HEK293T (cell line): ENCODE measurements around the gene CDK5.

ENCODE experiments used
- CTCF ChIA-PET: fragments of 350-600 bp; formaldehyde crosslinking; extraction: SDS; loops from one replicate; lab custom pipeline; 2021; ENCODE audit warnings: antibody characterized with exemption, inconsistent platforms; lab: Yijun Ruan, JAX
- POLR2A ChIA-PET: fragments of 350-600 bp; formaldehyde crosslinking; extraction: SDS; loops from one replicate; lab custom pipeline; 2020; ENCODE audit warnings: antibody characterized with exemption, inconsistent platforms; lab: Yijun Ruan, JAX
- DNase-seq: peaks from one replicate; pipeline ENCODE4 v3.0.0; 2012; ENCODE audit warnings: mixed read lengths; ENCODE audit errors: extremely low spot score
- ARNT ChIP-seq: fragments of 450-650 bp; IDR thresholded peaks from 2 replicates; pipeline ENCODE4 v1.6.1; 2017; ENCODE audit warnings: mild to moderate bottlenecking
- BHLHE40 ChIP-seq: fragments of 450-650 bp; IDR thresholded peaks from 2 replicates; pipeline ENCODE4 v1.6.1; 2016; ENCODE audit warnings: mild to moderate bottlenecking, moderate library complexity, borderline replicate concordance
- CTBP1 ChIP-seq: fragments of 450-650 bp; IDR thresholded peaks from 2 replicates; pipeline ENCODE4 v1.6.1; 2016; ENCODE audit warnings: borderline replicate concordance
- ELF4 ChIP-seq: fragments of 450-650 bp; IDR thresholded peaks from 2 replicates; pipeline ENCODE4 v1.6.1; 2017; ENCODE audit warnings: antibody characterized with exemption
- FOXA1 ChIP-seq: fragments of 450-650 bp; IDR thresholded peaks from 2 replicates; pipeline ENCODE4 v1.6.1; 2016; ENCODE audit warnings: mild to moderate bottlenecking
- FOXK2 ChIP-seq: fragments of 450-650 bp; IDR thresholded peaks from 2 replicates; pipeline ENCODE4 v1.6.1; 2016; ENCODE audit warnings: mild to moderate bottlenecking
- FOXM1 ChIP-seq: fragments of 450-650 bp; IDR thresholded peaks from 2 replicates; pipeline ENCODE4 v1.6.1; 2017; ENCODE audit warnings: mild to moderate bottlenecking, borderline replicate concordance
- HDGF ChIP-seq: fragments of 450-650 bp; IDR thresholded peaks from 2 replicates; pipeline ENCODE4 v1.6.1; 2017; ENCODE audit warnings: antibody characterized with exemption, borderline replicate concordance
- L3MBTL2 ChIP-seq: fragments of 450-650 bp; conservative IDR thresholded peaks from 2 replicates; pipeline ENCODE4 v1.6.1; 2016; ENCODE audit warnings: mild to moderate bottlenecking
- LEF1 ChIP-seq: fragments of 450-650 bp; IDR thresholded peaks from 2 replicates; pipeline ENCODE4 v1.6.1; 2017; ENCODE audit warnings: mild to moderate bottlenecking, borderline replicate concordance
- NFRKB ChIP-seq: fragments of 450-650 bp; IDR thresholded peaks from 2 replicates; pipeline ENCODE4 v1.6.1; 2016; ENCODE audit warnings: mild to moderate bottlenecking, moderate library complexity
- PKNOX1 ChIP-seq: fragments of 450-650 bp; IDR thresholded peaks from 2 replicates; pipeline ENCODE4 v1.6.1; 2016
- SP1 ChIP-seq: fragments of 450-650 bp; IDR thresholded peaks from 2 replicates; pipeline ENCODE4 v1.6.1; 2017
- SUZ12 ChIP-seq: fragments of 450-650 bp; IDR thresholded peaks from 2 replicates; pipeline ENCODE4 v1.6.1; 2016; ENCODE audit warnings: mild to moderate bottlenecking
- TARDBP ChIP-seq: fragments of 450-650 bp; IDR thresholded peaks from 2 replicates; pipeline ENCODE4 v1.6.1; 2016
- ZNF384 ChIP-seq: fragments of 450-650 bp; IDR thresholded peaks from 2 replicates; pipeline ENCODE4 v1.6.1; 2016

Gene CDK5

GRCh38 chr7:151075978-151076426 lies 18.3 kb upstream of the CDK5 start:
- no peak for DNase-seq
- CTCF ChIA-PET = interaction anchor here (1.3 to 1.6 kb wide), 3 partner anchors 9 to 35 kb away, joined by 5 to 6 read pairs (median 6); no protein-coding TSS in a partner anchor
- POLR2A ChIA-PET = interaction anchor here (0.9 to 4.7 kb wide), 4 partner anchors 8 to 37 kb away, joined by 3 to 38 read pairs (median 10); partner anchors contain the start of genes AGAP3, CDK5 and SLC4A2
- TF ChIP-seq FOXA1 (no peak), PKNOX1 (no peak), ZNF384 (no peak), FOXM1 (no peak), LEF1 (no peak), ELF4 (no peak), TARDBP (no peak), SP1 (no peak), NFRKB (no peak), SUZ12 (no peak), BHLHE40 (no peak)

- no peak for TF ChIP-seq ELF4
- TF ChIP-seq TARDBP = no peak
- TF ChIP-seq NFRKB = no peak
- TF ChIP-seq FOXM1 = no peak
- TF ChIP-seq PKNOX1 = no peak
- no peak for TF ChIP-seq SP1
- no peak for TF ChIP-seq HDGF
- DNase-seq = no peak
- ChIA-PET CTCF (interaction anchor here (1.3 kb wide), 1 partner anchor 9 kb away, joined by 6 read pairs; no protein-coding TSS in a partner anchor), POLR2A (interaction anchor here (0.9 to 4.7 kb wide), 3 partner anchors 8 to 16 kb away, joined by 3 to 38 read pairs (median 14); partner anchors contain the start of genes AGAP3, CDK5 and SLC4A2)
Measured at GRCh38 chr7:151075662-151075971, 17.9 kb upstream of the CDK5 start.

GRCh38 chr7:151074817-151075661 lies 17.3 kb upstream of the CDK5 start:
- TF ChIP-seq LEF1 = no peak
- TF ChIP-seq HDGF = no peak
- no peak for TF ChIP-seq SP1
- no peak for TF ChIP-seq L3MBTL2
- TF ChIP-seq CTBP1 = no peak
- no peak for TF ChIP-seq PKNOX1
- no peak for TF ChIP-seq BHLHE40
- no peak for TF ChIP-seq FOXK2
- no peak for TF ChIP-seq ZNF384
- TF ChIP-seq ELF4 = no peak
- TF ChIP-seq SUZ12 = no peak
- POLR2A ChIA-PET = interaction anchor here (2.4 to 4.7 kb wide), 2 partner anchors 11 to 16 kb away, joined by 14 to 38 read pairs; partner anchors contain the start of genes AGAP3, CDK5 and SLC4A2
- CTCF ChIA-PET = no interaction called here
- no peak for DNase-seq

- no peak for DNase-seq
- TF ChIP-seq NFRKB = no peak
- TF ChIP-seq FOXM1 = no peak
- TF ChIP-seq PKNOX1 = no peak
- TF ChIP-seq BHLHE40 = no peak
- no peak for TF ChIP-seq FOXA1
- no peak for TF ChIP-seq ARNT
- TF ChIP-seq ZNF384 = no peak
- no peak for TF ChIP-seq L3MBTL2
- no peak for TF ChIP-seq SUZ12
- no peak for TF ChIP-seq ELF4
- CTCF ChIA-PET = interaction anchor here (0.6 kb wide), 1 partner anchor 16 kb away, joined by 3 read pairs; no protein-coding TSS in a partner anchor
- POLR2A ChIA-PET = interaction anchor here (1.4 kb wide), 1 partner anchor 10 kb away, joined by 3 read pairs; the partner anchor contains the start of gene TMUB1
Measured at GRCh38 chr7:151073990-151074389, 16.3 kb upstream of the CDK5 start.

GRCh38 chr7:151071032-151071866 lies 13.6 kb upstream of the CDK5 start:
- no peak for DNase-seq
- ChIA-PET CTCF (no interaction called here), POLR2A (interaction anchor here (1.7 kb wide), 1 partner anchor 14 kb away, joined by 5 read pairs; no protein-coding TSS in a partner anchor)
- TF ChIP-seq TARDBP (no peak), LEF1 (no peak), HDGF (no peak), ELF4 (no peak), FOXM1 (no peak), FOXA1 (no peak), NFRKB (no peak), FOXK2 (no peak), SUZ12 (no peak), SP1 (no peak), ZNF384 (no peak), BHLHE40 (no peak), CTBP1 (no peak)
